ENCODE results near the gene CFAP74. TPM values are rescaled to one million over a fixed set of nuclear protein-coding genes. Genes with fewer than 3 reads are reported as not detected.

CFAP74 gene
- total and polyA plus RNA-seq, 2 of the 13 experiments (the other 11 are each of a cell fraction or from before 2014, with no cell fraction given), result 0.27 to 0.62 TPM

- TF ChIP-seq ZBTB25 (CRISPR knock-in tag; IDR thresholded peaks at IDR 0.05), result no peak
- peak; percentile 44 for TF ChIP-seq NFYC (CRISPR knock-in tag; IDR thresholded peaks at IDR 0.05)
- no peak for TF ChIP-seq ZNF691 (CRISPR knock-in tag; IDR thresholded peaks at IDR 0.05; ENCODE audit: borderline replicate concordance, low read depth)
- peak; percentile 52 for TF ChIP-seq HOXA3 (CRISPR knock-in tag; IDR thresholded peaks at IDR 0.05)
- TF ChIP-seq TRIM22 (IDR thresholded peaks at IDR 0.05), result no peak
- TF ChIP-seq BRD4 (CRISPR knock-in tag; IDR thresholded peaks at IDR 0.05), result no peak
- no peak for TF ChIP-seq ZNF367 (CRISPR knock-in tag; IDR thresholded peaks at IDR 0.05; ENCODE audit: borderline replicate concordance)
- TF ChIP-seq IKZF5 (CRISPR knock-in tag; IDR thresholded peaks at IDR 0.05), result no peak
- TF ChIP-seq ATF5 (CRISPR knock-in tag; IDR thresholded peaks at IDR 0.05; ENCODE audit: low read depth), result no peak
- TF ChIP-seq GMEB2 (CRISPR knock-in tag; IDR thresholded peaks at IDR 0.05; ENCODE audit: low read depth), result no peak
- TF ChIP-seq ZKSCAN8 (CRISPR knock-in tag; IDR thresholded peaks at IDR 0.05; ENCODE audit: borderline replicate concordance), result no peak
- TF ChIP-seq ZBTB1 (CRISPR knock-in tag; IDR thresholded peaks at IDR 0.05; ENCODE audit: borderline replicate concordance), result no peak
- TF ChIP-seq MIER3 (CRISPR knock-in tag; IDR thresholded peaks at IDR 0.05; ENCODE audit: borderline replicate concordance), result no peak
- TF ChIP-seq MAF1 (CRISPR knock-in tag; IDR thresholded peaks at IDR 0.05; ENCODE audit: borderline replicate concordance), result no peak
- no peak for TF ChIP-seq BORCS8-MEF2B (CRISPR knock-in tag; IDR thresholded peaks at IDR 0.05)
- TF ChIP-seq ZNF558 (CRISPR knock-in tag; IDR thresholded peaks at IDR 0.05; ENCODE audit: borderline replicate concordance), result no peak
- TF ChIP-seq ZNF776 (CRISPR knock-in tag; IDR thresholded peaks at IDR 0.05), result no peak
- TF ChIP-seq ZNF773 (CRISPR knock-in tag; IDR thresholded peaks at IDR 0.05; ENCODE audit: borderline replicate concordance), result no peak
- TF ChIP-seq AGO2 (optimal IDR thresholded peaks at IDR 0.05; ENCODE audit: low read depth, low read length), result no peak
- peak; percentile 50; the same call in 1 of the 2 replicates for TF ChIP-seq SP4 (CRISPR knock-in tag; IDR thresholded peaks at IDR 0.05)
- TF ChIP-seq ATRX (CRISPR knock-in tag; IDR thresholded peaks at IDR 0.05; ENCODE audit: borderline replicate concordance), result no peak
- no peak for TF ChIP-seq NFIC (IDR thresholded peaks at IDR 0.05; ENCODE audit: low read length)
- TF ChIP-seq NR2F6 (IDR thresholded peaks at IDR 0.05), result no peak; the same call in 1 of the 2 replicates
- TF ChIP-seq NR2F6 (CRISPR knock-in tag; IDR thresholded peaks at IDR 0.05), result peak; percentile 50
- no peak for TF ChIP-seq ZEB1 (IDR thresholded peaks at IDR 0.05; ENCODE audit: insufficient replicate concordance, low read depth)
Measured at GRCh38 chr1:1986451-1987141, 17.0 kb downstream of the CFAP74 start (continued).

All from HepG2 (cell line).